CD14-positive monocyte (primary cell): Measurements from ENCODE around the gene UVRAG. TPM values are rescaled to one million over a fixed set of nuclear protein-coding genes. Genes with fewer than 3 reads are reported as not detected.

Experiments
- DNase-seq, 3 donors: peaks; one replicate each; pipeline ENCODE4 v3.0.0-alpha.2; 2011 to 2022
- H2AFZ ChIP-seq: 2 replicates; pipeline ENCODE4 v1.6.0; 2012; ENCODE audit warnings: mild to moderate bottlenecking, low read depth, low read length, inconsistent platforms; ENCODE audit not compliant: insufficient read depth, poor library complexity, severe bottlenecking
- H3K27ac ChIP-seq, 2 donors: 1 replicate in 1 of 2; 2 replicates in 1 of 2; pipeline ENCODE4 v1.5.1; 2012 to 2013; ENCODE audit warnings: low read length in 2 of 2, control low read depth in 1 of 2, inconsistent platforms in 1 of 2, low read depth in 1 of 2, mild to moderate bottlenecking in 1 of 2
- H3K27me3 ChIP-seq, 2 donors: one replicate each; pipeline versions ENCODE4 v1.6.0 to v1.6.1; 2011 to 2013; ENCODE audit warnings: low read length in 2 of 2; ENCODE audit not compliant: control insufficient read depth in 2 of 2, insufficient read depth in 2 of 2
- H3K36me3 ChIP-seq, 2 donors: replicated peaks in 1 of 2; 1 replicate in 1 of 2; 2 replicates in 1 of 2; pipeline versions ENCODE4 v1.5.1 to v1.6.1; 2012 to 2013; ENCODE audit warnings: low read length in 2 of 2, control low read depth in 1 of 2, inconsistent platforms in 1 of 2, mild to moderate bottlenecking in 1 of 2; ENCODE audit not compliant: insufficient read depth in 2 of 2, control insufficient read depth in 1 of 2
- H3K4me1 ChIP-seq, 2 donors: 1 replicate in 1 of 2; 2 replicates in 1 of 2; pipeline versions ENCODE4 v1.5.1 to v1.6.1; 2012 to 2013; ENCODE audit warnings: low read length in 2 of 2, control low read depth in 1 of 2, inconsistent platforms in 1 of 2, mild to moderate bottlenecking in 1 of 2, moderate library complexity in 1 of 2; ENCODE audit not compliant: insufficient read depth in 2 of 2, control insufficient read depth in 1 of 2
- H3K4me2 ChIP-seq: replicated peaks from 2 replicates; pipeline ENCODE3; 2012; ENCODE audit warnings: low read length, moderate library complexity, mild to moderate bottlenecking; ENCODE audit not compliant: poor library complexity, severe bottlenecking; ENCODE audit errors: extremely low read depth
- H3K4me3 ChIP-seq, 3 experiments: fragments of 200-600 bp in 1 of 3; sonication (generic) in 1 of 3; replicated peaks in 1 of 3; 1 replicate in 2 of 3; 2 replicates in 1 of 3; pipeline ENCODE4 v1.5.1; 2011 to 2013; ENCODE audit warnings: low read length in 3 of 3, mild to moderate bottlenecking in 3 of 3, control low read depth in 2 of 3, low read depth in 2 of 3, inconsistent platforms in 1 of 3, moderate library complexity in 1 of 3
- H3K79me2 ChIP-seq: 2 replicates; pipeline ENCODE4 v1.6.0; 2012; ENCODE audit warnings: mild to moderate bottlenecking, control low read depth, inconsistent platforms, low read length, moderate library complexity; ENCODE audit not compliant: insufficient read depth
- H3K9ac ChIP-seq: 2 replicates; pipeline ENCODE4 v1.6.0; 2017; ENCODE audit warnings: low read length, mild to moderate bottlenecking; ENCODE audit not compliant: insufficient read depth, poor library complexity, severe bottlenecking
- H3K9me3 ChIP-seq, 2 donors: replicated peaks in 1 of 2; 1 replicate in 1 of 2; 2 replicates in 1 of 2; pipeline versions ENCODE4 v1.5.1 to v1.6.1; 2012 to 2013; ENCODE audit warnings: low read length in 2 of 2, control low read depth in 1 of 2; ENCODE audit not compliant: control insufficient read depth in 1 of 2, insufficient read depth in 1 of 2
- H4K20me1 ChIP-seq: 2 replicates; pipeline ENCODE4 v1.6.0; 2012; ENCODE audit warnings: mild to moderate bottlenecking, low read length, control low read depth, moderate library complexity; ENCODE audit not compliant: insufficient read depth
- H3K27ac Mint-ChIP-seq, 7 donors: one replicate each; pipeline ENCODE4 v1.8.0; 2020; ENCODE audit warnings: mild to moderate bottlenecking in 7 of 7, mixed read lengths in 7 of 7, moderate library complexity in 6 of 7, inconsistent platforms in 2 of 7
- H3K27me3 Mint-ChIP-seq, 3 donors: one replicate each; pipeline ENCODE4 v1.8.0; 2021 to 2022; ENCODE audit warnings: low read depth in 3 of 3, mild to moderate bottlenecking in 3 of 3, mixed read lengths in 3 of 3, moderate library complexity in 3 of 3, inconsistent platforms in 1 of 3
- H3K36me3 Mint-ChIP-seq, 2 donors: one replicate each; pipeline ENCODE4 v1.8.0; 2020; ENCODE audit warnings: mixed read lengths in 2 of 2, inconsistent platforms in 1 of 2, mild to moderate bottlenecking in 1 of 2
- H3K4me1 Mint-ChIP-seq: one replicate; pipeline ENCODE4 v1.8.0; 2020; ENCODE audit warnings: mild to moderate bottlenecking, mixed read lengths
- H3K4me3 Mint-ChIP-seq, 2 donors: one replicate each; pipeline ENCODE4 v1.8.0; 2020; ENCODE audit warnings: mild to moderate bottlenecking in 2 of 2, mixed read lengths in 2 of 2, moderate library complexity in 1 of 2
- H3K9me3 Mint-ChIP-seq, 7 donors: one replicate each; pipeline ENCODE4 v1.8.0; 2020 to 2022; ENCODE audit warnings: mixed read lengths in 7 of 7, mild to moderate bottlenecking in 6 of 7, moderate library complexity in 6 of 7, inconsistent platforms in 2 of 7
- CTCF ChIP-seq: fragments of 200-600 bp; IDR thresholded peaks from one replicate; pipeline ENCODE4 v1.8.0; 2022; ENCODE audit warnings: antibody characterized with exemption, mild to moderate bottlenecking
- WGBS: methylation state at CpG from one replicate; pipeline ENCODE4 v1.1.5; 2013; ENCODE audit warnings: missing lambda C conversion rate; ENCODE audit not compliant: insufficient coverage; 5-methylcytosine and 5-hydroxymethylcytosine counted together
- intact Hi-C, 2 donors: fragments of 100-400 bp; cut with micrococcal nuclease; formaldehyde crosslinking; loops; one replicate each; pipeline versions ENCODE4 v1.15.0 to v1.15.1; 2023
- polyA plus RNA-seq, 3 donors: library from polyadenylated mRNA; depleted of rRNA in 1 of 3; unstranded in 2 of 3; stranded (reverse) in 1 of 3; fragments of 300-500 nt in 2 of 3; fragments of >200 nt in 1 of 3; fragmentation: Illumina TruSeq in 2 of 3; gene quantifications; 1 replicate in 2 of 3; 2 replicates in 1 of 3; pipeline ENCODE4 v1.2.3, GENCODE V29; 2012 to 2021

UVRAG gene
- polyA plus RNA-seq, 3 donors: 13.7 to 20.5 (median 20.0) TPM

DNA sequence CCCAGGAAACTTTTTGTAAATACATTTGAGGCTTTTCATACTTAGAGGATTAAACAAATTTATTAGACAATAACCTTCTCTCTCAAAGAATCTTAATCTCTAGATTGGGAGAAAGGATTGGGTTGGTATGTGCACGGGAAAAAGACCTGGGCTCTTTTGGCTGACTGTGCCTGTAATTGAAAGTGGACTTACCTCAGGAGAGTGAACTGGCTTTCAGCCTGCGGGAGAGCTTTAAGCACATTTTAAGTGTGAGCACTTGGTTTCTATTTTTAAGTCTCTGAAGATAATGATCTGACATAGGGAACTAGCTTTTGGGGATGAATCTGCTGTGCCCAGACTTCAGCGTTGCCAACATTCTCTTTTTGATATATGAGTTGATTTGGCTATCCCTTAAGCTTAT lies 35.8 kb downstream of the UVRAG start:
- peaks cover 92% of the 10 kb centered on the region for H3K79me2 ChIP-seq
- H2AFZ ChIP-seq: no peak overlapping the region
- no peak overlapping the region for H3K4me3 ChIP-seq
- H3K27ac ChIP-seq: peak overlapping the region in 1 of 2 donors; percentile 39
- no peaks in the 10 kb centered on the region for H3K27me3 ChIP-seq
- H3K4me1 Mint-ChIP-seq: peaks cover 15% of the 10 kb centered on the region
- 6% methylated on average over 2 of the region's 3 CpGs for WGBS
- no peaks in the 10 kb centered on the region for H3K9me3 Mint-ChIP-seq
- H3K4me1 ChIP-seq: peaks cover 8 to 19% of the 10 kb centered on the region in 2 donors
- peaks cover 10 to 34% of the 10 kb centered on the region in 2 donors for H3K36me3 ChIP-seq
- H3K4me3 Mint-ChIP-seq: peak overlapping the region in 1 of 2 donors; percentile 40
- no peak for DNase-seq
- peak overlapping the region in 4 of 7 donors; percentile 3 to 74 (median 60) for H3K27ac Mint-ChIP-seq
- peak overlapping the region; percentile 19 for H3K4me2 ChIP-seq
- H3K27me3 Mint-ChIP-seq: peaks cover 0 to 1% (median 0%) of the 10 kb centered on the region in 3 donors
- H4K20me1 ChIP-seq: peaks cover 83% of the 10 kb centered on the region
- intact Hi-C loops: no loop called here
- peaks cover 26 to 32% of the 10 kb centered on the region in 2 donors for H3K36me3 Mint-ChIP-seq
- TF ChIP-seq CTCF: no peak
- H3K9ac ChIP-seq: no peak overlapping the region
- no peaks in the 10 kb centered on the region for H3K9me3 ChIP-seq

- WGBS: 20% methylated on average over 1 of the region's 1 CpG
- H3K4me2 ChIP-seq: peak overlapping the region; percentile 19
- Mint-ChIP-seq H3K27me3 (peaks cover 0 to 1% (median 0%) of the 10 kb centered on the region in 3 donors), H3K27ac (peak overlapping the region in 5 of 7 donors; percentile 3 to 74 (median 61)), H3K4me3 (peak overlapping the region in 1 of 2 donors; percentile 40), H3K9me3 (no peaks in the 10 kb centered on the region), H3K36me3 (peaks cover 24 to 31% of the 10 kb centered on the region in 2 donors), H3K4me1 (peaks cover 15% of the 10 kb centered on the region)
- no peaks in the 10 kb centered on the region for H3K27me3 ChIP-seq
- peaks cover 91% of the 10 kb centered on the region for H3K79me2 ChIP-seq
- H3K4me3 ChIP-seq: no peak overlapping the region
- peaks cover 10 to 34% of the 10 kb centered on the region in 2 donors for H3K36me3 ChIP-seq
- DNase-seq: no peak
- peaks cover 82% of the 10 kb centered on the region for H4K20me1 ChIP-seq
- intact Hi-C loops: no loop called here
- TF ChIP-seq CTCF: no peak
- no peak overlapping the region for H3K9ac ChIP-seq
- peaks cover 8 to 19% of the 10 kb centered on the region in 2 donors for H3K4me1 ChIP-seq
- H2AFZ ChIP-seq: no peak overlapping the region
- peak overlapping the region in 1 of 2 donors; percentile 39 for H3K27ac ChIP-seq
- H3K9me3 ChIP-seq: no peaks in the 10 kb centered on the region
Measured at GRCh38 chr11:75851203-75851602, 36.2 kb downstream of the UVRAG start.
